ENCODE results near the gene CEACAM5. TPM values are rescaled to one million over a fixed set of nuclear protein-coding genes. Genes with fewer than 3 reads are reported as not detected.
"Not testable (repeated sequence)": the region's sequence is repeated elsewhere in the genome, so short reads cannot be mapped to it uniquely, and the experiment has no call there.

CEACAM5 gene
- total RNA-seq, 1 experiment from 2014 or later: 1.1 TPM

- peaks cover 13% of the 10 kb centered on the region for H3K4me1 Mint-ChIP-seq (ENCODE audit: low read depth, unreplicated experiment)
- no peak for TF ChIP-seq CTCF (IDR thresholded peaks at IDR 0.05; ENCODE audit: unreplicated experiment)
- H3K27ac Mint-ChIP-seq (ENCODE audit: unreplicated experiment): no peak overlapping the region
- CTCF ChIA-PET: interaction anchor here (1.4 kb wide), 1 partner anchor 8 kb away, joined by 5 read pairs; no protein-coding TSS in a partner anchor
- H3K9me3 Mint-ChIP-seq (ENCODE audit: low read depth, unreplicated experiment): no peaks in the 10 kb centered on the region
- intact Hi-C loops (cut with micrococcal nuclease; ENCODE audit: unreplicated experiment): loop anchor here (5.0 kb wide), 2 partner anchors 103 to 148 kb away; no protein-coding TSS in a partner anchor
- no peaks in the 10 kb centered on the region for H3K36me3 Mint-ChIP-seq (ENCODE audit: insufficient read depth, unreplicated experiment)
- H3K27me3 Mint-ChIP-seq (ENCODE audit: unreplicated experiment): peaks cover 40% of the 10 kb centered on the region
- H3K4me3 Mint-ChIP-seq (ENCODE audit: low read depth, unreplicated experiment): no peak overlapping the region
- DNase-seq: no peak
- no TSS peak for BruUV-seq (replicated peaks)
These were observed 36.4 kb downstream of the CEACAM5 start for GRCh38 chr19:41744850-41745249.

DNA sequence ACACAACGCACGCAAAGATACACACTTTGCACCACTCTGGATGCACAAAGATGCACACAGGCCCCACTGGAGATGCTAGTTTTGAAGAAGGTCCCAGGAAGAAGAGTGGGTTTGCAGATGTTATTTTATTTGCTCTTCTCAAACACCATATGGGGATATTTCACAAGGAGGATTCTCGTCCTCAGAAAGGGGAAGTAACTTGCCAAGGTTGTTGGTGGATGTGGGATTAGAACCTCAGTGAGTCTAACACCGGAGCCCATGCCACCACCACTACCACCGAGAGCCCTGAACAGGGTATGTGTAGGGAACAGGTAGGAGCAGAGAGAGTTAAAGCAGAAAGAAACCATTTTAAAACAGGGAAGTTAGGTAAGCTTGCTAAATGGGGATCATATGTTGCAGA, 37.3 kb downstream of the CEACAM5 start:
- H3K27me3 Mint-ChIP-seq (ENCODE audit: unreplicated experiment): peaks cover 40% of the 10 kb centered on the region
- peaks cover 15% of the 10 kb centered on the region for H3K4me1 Mint-ChIP-seq (ENCODE audit: low read depth, unreplicated experiment)
- no peaks in the 10 kb centered on the region for H3K36me3 Mint-ChIP-seq (ENCODE audit: insufficient read depth, unreplicated experiment)
- intact Hi-C loops (cut with micrococcal nuclease; ENCODE audit: unreplicated experiment): loop anchor here (1.0 to 5.0 kb wide), 4 partner anchors 38 to 148 kb away; no protein-coding TSS in a partner anchor
- CTCF ChIA-PET: interaction anchor here (1.1 to 1.4 kb wide), 2 partner anchors 8 to 39 kb away, joined by 5 to 6 read pairs; no protein-coding TSS in a partner anchor
- no peak for TF ChIP-seq CTCF (IDR thresholded peaks at IDR 0.05; ENCODE audit: unreplicated experiment)
- BruUV-seq (replicated peaks): no TSS peak
- no peak for DNase-seq
- H3K4me3 Mint-ChIP-seq (ENCODE audit: low read depth, unreplicated experiment): no peak overlapping the region
- H3K27ac Mint-ChIP-seq (ENCODE audit: unreplicated experiment): no peak overlapping the region
- no peaks in the 10 kb centered on the region for H3K9me3 Mint-ChIP-seq (ENCODE audit: low read depth, unreplicated experiment)

- H3K9me3 Mint-ChIP-seq (ENCODE audit: low read depth, unreplicated experiment): no peaks in the 10 kb centered on the region
- CTCF ChIA-PET: interaction anchor here (1.2 to 2.2 kb wide), 2 partner anchors 40 to 48 kb away, joined by 5 to 16 read pairs; no protein-coding TSS in a partner anchor
- intact Hi-C loops (cut with micrococcal nuclease; ENCODE audit: unreplicated experiment): loop anchor here (1.0 to 5.0 kb wide), 4 partner anchors 39 to 149 kb away; no protein-coding TSS in a partner anchor
These were observed 38.3 kb downstream of the CEACAM5 start for GRCh38 chr19:41746593-41747227.

DNA sequence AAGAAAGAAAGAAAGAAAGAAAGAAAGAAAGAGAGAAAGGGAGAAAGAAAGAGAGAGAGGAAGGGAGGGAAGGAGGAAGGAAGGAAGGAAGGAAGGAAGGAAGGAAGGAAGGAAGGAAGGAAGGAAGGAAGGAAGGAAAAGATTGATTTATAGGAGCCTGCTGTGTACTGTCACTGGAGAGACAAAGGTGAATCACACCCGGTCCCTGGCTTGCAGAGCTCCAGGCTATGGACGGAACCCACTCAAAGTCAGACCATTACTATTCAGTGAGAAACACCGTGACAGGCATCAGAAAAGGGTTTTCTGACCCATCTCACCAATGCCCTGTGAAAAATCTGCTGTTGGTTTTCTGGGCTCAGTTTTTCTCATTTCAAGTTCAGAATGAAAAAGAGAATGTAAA, 39.6 kb downstream of the CEACAM5 start:
- CTCF ChIA-PET: interaction anchor here (0.7 to 2.2 kb wide), 3 partner anchors 27 to 41 kb away, joined by 3 to 16 read pairs (median 7); no protein-coding TSS in a partner anchor
- BruUV-seq (replicated peaks): no TSS peak
- intact Hi-C loops (cut with micrococcal nuclease; ENCODE audit: unreplicated experiment): loop anchor here (5.0 kb wide), 2 partner anchors 106 to 151 kb away; no protein-coding TSS in a partner anchor
- no peak overlapping the region for H3K4me3 Mint-ChIP-seq (ENCODE audit: low read depth, unreplicated experiment)
- H3K36me3 Mint-ChIP-seq (ENCODE audit: insufficient read depth, unreplicated experiment): no peaks in the 10 kb centered on the region
- peaks cover 40% of the 10 kb centered on the region for H3K27me3 Mint-ChIP-seq (ENCODE audit: unreplicated experiment)
- H3K4me1 Mint-ChIP-seq (ENCODE audit: low read depth, unreplicated experiment): peaks cover 33% of the 10 kb centered on the region
- no peaks in the 10 kb centered on the region for H3K9me3 Mint-ChIP-seq (ENCODE audit: low read depth, unreplicated experiment)
- no peak for TF ChIP-seq CTCF (IDR thresholded peaks at IDR 0.05; ENCODE audit: unreplicated experiment)
- H3K27ac Mint-ChIP-seq (ENCODE audit: unreplicated experiment): no peak overlapping the region
- no peak for DNase-seq

More at GRCh38 chr19:41746593-41747227, 38.3 kb downstream of the CEACAM5 start:
- Mint-ChIP-seq H3K27ac (ENCODE audit: unreplicated experiment) (no peak overlapping the region), H3K4me3 (ENCODE audit: low read depth, unreplicated experiment) (no peak overlapping the region), H3K4me1 (ENCODE audit: low read depth, unreplicated experiment) (peaks cover 22% of the 10 kb centered on the region), H3K36me3 (ENCODE audit: insufficient read depth, unreplicated experiment) (no peaks in the 10 kb centered on the region), H3K27me3 (ENCODE audit: unreplicated experiment) (peaks cover 40% of the 10 kb centered on the region)
- peak; percentile 72 for DNase-seq
- peak; percentile 65 for TF ChIP-seq CTCF (IDR thresholded peaks at IDR 0.05; ENCODE audit: unreplicated experiment)
- no TSS peak for BruUV-seq (replicated peaks)

DNA sequence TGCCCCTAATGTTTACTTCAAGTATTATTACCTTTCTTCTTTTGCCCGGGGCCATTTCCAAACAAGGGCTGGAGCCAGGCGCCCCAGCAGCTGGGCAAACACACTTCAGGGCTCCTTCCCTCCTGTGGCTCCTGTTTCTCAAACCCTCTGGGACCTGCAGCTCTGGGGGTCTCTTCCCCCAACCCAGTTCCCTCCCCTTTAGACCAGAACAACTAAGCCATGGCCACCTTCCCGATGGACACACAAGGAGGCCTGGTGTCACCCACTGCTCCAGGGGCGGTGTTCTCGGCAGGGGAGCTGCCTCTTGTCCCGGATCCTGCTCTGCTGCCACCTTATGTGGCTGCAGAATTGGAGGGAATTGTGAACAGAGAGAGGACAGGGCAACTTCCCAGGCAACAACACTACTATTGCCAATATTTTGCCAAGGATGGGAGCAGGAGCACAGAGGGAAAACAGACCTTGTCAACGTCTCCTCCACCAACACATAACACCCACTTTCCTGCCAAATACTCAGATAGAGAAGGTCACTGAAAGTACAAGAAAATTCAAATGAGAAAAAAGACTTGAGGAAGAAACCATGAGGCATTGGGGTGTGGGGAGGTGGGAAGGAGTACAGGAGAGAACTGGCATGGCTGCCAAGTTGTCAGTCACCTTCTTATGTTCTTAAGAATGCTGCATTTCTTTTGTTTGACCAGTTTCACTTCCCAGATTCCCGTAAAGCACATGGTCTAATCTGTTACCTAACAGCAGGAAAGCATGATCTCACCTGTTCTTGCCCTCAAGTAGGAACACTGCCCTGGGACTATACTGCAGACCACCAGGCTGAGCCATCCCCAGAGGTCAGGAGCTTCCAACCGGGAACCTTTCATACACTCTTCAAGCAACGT, 42.1 kb downstream of the CEACAM5 start:
- intact Hi-C loops (cut with micrococcal nuclease; ENCODE audit: unreplicated experiment); H3K27ac Mint-ChIP-seq (ENCODE audit: unreplicated experiment); H3K36me3 Mint-ChIP-seq (ENCODE audit: insufficient read depth, unreplicated experiment); H3K4me3 Mint-ChIP-seq (ENCODE audit: low read depth, unreplicated experiment); H3K9me3 Mint-ChIP-seq (ENCODE audit: low read depth, unreplicated experiment); BruUV-seq (replicated peaks): not testable (repeated sequence)
- H3K4me1 Mint-ChIP-seq (ENCODE audit: low read depth, unreplicated experiment): peaks cover 54% of the 10 kb centered on the region
- CTCF ChIA-PET: interaction anchor here (0.6 to 2.8 kb wide), 5 partner anchors 25 to 202 kb away, joined by 3 to 29 read pairs (median 5); no protein-coding TSS in a partner anchor
- DNase-seq: peak; percentile 24
- H3K27me3 Mint-ChIP-seq (ENCODE audit: unreplicated experiment): peaks cover 34% of the 10 kb centered on the region

Measured in Calu3 (cell line).